GM12873 (cell line): ENCODE data around the gene MYH11.

ENCODE experiments used
- CTCF ChIP-seq: IDR thresholded peaks from 2 replicates; pipeline ENCODE4 v1.5.1; 2012; ENCODE audit warnings: low read depth, mild to moderate bottlenecking, moderate library complexity, low read length, control low read depth; ENCODE audit not compliant: insufficient read depth; ENCODE audit errors: missing control alignments

MYH11 gene

GRCh38 chr16:15861996-15862395, 5.2 kb upstream of the MYH11 start:
- TF ChIP-seq CTCF: no peak

GRCh38 chr16:15858921-15859668, 2.3 kb upstream of the MYH11 start:
- TF ChIP-seq CTCF: no peak

- no peak for TF ChIP-seq CTCF
These were observed 1.1 kb upstream of the MYH11 start for GRCh38 chr16:15857724-15858560.

- no peak for TF ChIP-seq CTCF
These were observed 646 bp downstream of the MYH11 start for GRCh38 chr16:15856182-15856581.

GRCh38 chr16:15855704-15856003, 1.2 kb downstream of the MYH11 start:
- no peak for TF ChIP-seq CTCF

GRCh38 chr16:15854906-15855703, 1.7 kb downstream of the MYH11 start:
- no peak for TF ChIP-seq CTCF

GRCh38 chr16:15854061-15854460, 2.8 kb downstream of the MYH11 start:
- no peak for TF ChIP-seq CTCF
